ENCODE measurements around the gene PAX9.
A peak's percentile ranks its signal among the peaks of the same experiment; 100 is the strongest.

- no peak for TF ChIP-seq POLR2A (IDR thresholded peaks at IDR 0.05)
- peak in 1 of 4 experiments; percentile 36 for TF ChIP-seq CTCF (IDR thresholded peaks at IDR 0.05)
Measured at GRCh38 chr14:36655963-36656686, 5.5 kb upstream of the PAX9 start.
